Right renal cortex interstitium (tissue), 3 donors: Measurements from ENCODE around the gene INTS2. TPM values are rescaled to one million over a fixed set of nuclear protein-coding genes. Genes with fewer than 3 reads are reported as not detected.
A peak's percentile ranks its signal among the peaks of the same experiment; 100 is the strongest.
"Not testable (repeated sequence)": the region's sequence is repeated elsewhere in the genome, so short reads cannot be mapped to it uniquely, and the experiment has no call there.

Experiments
- DNase-seq, 3 donors: peaks; one replicate each; pipeline ENCODE4 v3.0.0-alpha.2; 2013; ENCODE audit warnings: low read depth in 3 of 3, low spot score in 2 of 3
- polyA plus RNA-seq, 3 donors: library from polyadenylated mRNA; unstranded; fragments of 120-200 nt; gene quantifications; one replicate each; pipeline ENCODE4 v1.2.1, GENCODE V29; 2013; ENCODE audit not compliant: insufficient read length in 3 of 3

Gene INTS2
- polyA plus RNA-seq, 3 donors, result 11.7 to 13.6 (median 12.3) TPM

DNA sequence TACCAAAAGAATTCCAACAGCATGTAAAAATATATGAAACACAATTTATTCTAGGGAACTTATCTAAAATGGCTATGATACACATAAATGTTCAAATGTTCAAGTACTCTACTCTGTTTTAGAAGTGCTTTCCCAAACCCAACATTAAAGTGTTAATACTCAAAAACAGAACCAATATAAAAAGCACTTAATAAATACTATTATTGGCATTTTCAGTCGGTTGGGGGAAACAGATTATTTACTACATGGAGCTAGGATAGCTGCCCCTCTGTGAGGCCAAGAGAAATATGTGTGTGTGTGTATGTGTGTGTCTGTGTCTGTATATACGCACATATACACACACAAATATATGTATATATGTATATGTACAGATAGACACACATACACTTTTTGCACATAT, 32.4 kb downstream of the INTS2 start:
- DNase-seq, result no peak

DNA sequence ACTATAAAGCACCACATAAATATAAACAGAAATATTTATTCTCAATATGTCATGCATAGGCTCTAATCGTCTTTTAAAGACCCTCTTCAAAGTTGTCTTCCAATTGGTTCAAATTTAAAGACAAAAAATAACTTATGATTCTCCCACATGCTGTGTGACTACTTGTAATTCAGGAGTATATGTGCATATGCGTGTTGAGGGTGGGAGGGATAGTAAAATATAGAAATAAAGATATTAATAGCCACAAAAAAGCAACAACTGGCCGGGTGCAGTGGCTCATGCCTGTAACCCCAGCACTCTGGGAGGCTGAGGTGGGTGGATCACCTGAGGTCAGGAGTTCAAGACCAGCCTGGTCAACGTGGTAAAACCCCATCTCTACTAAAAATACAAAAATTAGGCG, 33.5 kb downstream of the INTS2 start:
- not testable (repeated sequence) for DNase-seq

GRCh38 chr17:61887733-61888132, 40.0 kb downstream of the INTS2 start:
- not testable (repeated sequence) for DNase-seq

- DNase-seq, result not testable (repeated sequence)
Measured at GRCh38 chr17:61885865-61886264, 41.9 kb downstream of the INTS2 start.

- no peak for DNase-seq
Measured at GRCh38 chr17:61884864-61885263, 42.9 kb downstream of the INTS2 start.

- no peak for DNase-seq
Measured at GRCh38 chr17:61880589-61881102, 47.1 kb downstream of the INTS2 start.

- no peak for DNase-seq
Measured at GRCh38 chr17:61878984-61879612, 48.7 kb downstream of the INTS2 start.

GRCh38 chr17:61878520-61878919, 49.3 kb downstream of the INTS2 start:
- DNase-seq, result no peak

DNA sequence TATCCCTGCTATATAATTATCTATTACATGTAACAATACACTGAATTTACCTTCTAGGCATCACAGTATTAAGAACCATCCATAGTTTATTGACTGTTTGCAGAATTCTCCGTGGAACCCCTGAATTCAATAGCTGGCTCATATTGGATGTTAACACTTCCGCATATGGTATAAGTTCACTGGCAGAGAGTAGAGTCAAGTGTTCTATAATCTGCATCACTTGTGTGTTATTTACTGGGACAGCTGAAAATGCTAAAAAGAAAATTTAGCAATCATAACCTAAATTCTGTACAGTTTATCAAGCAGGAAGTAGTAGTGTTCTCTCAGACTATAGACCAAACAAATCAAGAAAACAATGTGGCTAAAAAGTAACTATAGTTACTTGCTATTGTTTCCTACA, 49.9 kb downstream of the INTS2 start:
- DNase-seq, result no peak

DNA sequence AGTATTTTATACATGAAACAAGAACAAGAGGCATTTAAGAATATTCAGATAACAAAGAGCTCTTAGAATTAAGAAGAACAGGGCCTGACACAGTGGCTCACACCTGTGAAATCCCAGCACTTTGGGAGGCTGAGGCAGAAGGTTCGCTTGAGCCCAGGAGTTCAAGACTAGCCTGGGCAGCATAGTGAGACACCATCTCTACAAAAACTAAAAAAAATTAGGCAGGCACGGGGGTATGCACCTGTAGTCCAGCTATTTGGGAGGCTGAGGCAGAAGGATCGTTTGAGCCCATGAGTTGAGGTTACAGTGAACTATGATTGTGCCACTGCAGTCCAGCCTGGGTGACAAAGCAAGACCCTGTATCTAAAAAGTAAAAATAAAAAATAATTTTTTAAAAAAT, 52.0 kb downstream of the INTS2 start:
- no peak for DNase-seq

- no peak for DNase-seq
Measured at GRCh38 chr17:61875285-61875684, 52.5 kb downstream of the INTS2 start.

DNA sequence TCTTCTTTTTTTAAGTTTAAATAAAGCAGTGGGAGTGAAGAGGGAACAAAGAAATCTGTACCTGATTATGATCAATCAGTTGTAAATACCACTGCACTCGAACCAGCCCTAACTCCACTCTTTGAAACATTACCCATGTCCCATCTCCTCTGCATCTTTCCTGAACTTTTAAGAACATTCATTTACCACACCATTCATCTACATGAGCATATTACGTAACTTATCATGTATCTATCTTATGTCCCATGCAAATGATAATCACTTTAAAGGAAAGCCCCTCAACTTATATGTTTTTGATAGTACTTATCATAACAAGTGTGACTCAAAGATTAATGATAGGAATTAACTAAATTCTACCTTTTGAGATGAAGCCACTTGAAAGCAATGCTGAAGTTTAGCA, 53.7 kb downstream of the INTS2 start:
- no peak for DNase-seq

- no peak for DNase-seq
Measured at GRCh38 chr17:61872099-61872498, 55.7 kb downstream of the INTS2 start.

DNA sequence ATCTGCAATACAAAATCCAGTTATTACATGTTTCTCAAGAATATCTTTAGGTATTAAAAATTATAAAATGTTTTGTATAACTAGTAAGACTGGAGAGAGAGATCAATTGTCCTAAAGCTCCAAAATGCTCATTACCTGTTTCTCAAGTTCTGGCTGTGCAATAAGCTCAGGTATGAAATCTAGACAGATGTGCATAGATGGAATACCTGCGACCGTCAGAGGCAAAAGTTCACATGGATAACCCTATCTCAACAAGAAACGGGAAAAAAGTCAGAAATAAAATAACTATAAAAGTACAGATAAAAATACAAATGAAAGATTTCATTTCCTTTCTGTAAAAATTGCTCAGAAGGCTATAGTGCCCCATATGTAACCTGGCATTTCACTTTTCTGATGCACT, 58.6 kb downstream of the INTS2 start:
- DNase-seq, result no peak

- no peak for DNase-seq
Measured at GRCh38 chr17:61868074-61868473, 59.7 kb downstream of the INTS2 start.

- DNase-seq, result no peak
Measured at GRCh38 chr17:61867033-61867432, 60.7 kb downstream of the INTS2 start.

DNA sequence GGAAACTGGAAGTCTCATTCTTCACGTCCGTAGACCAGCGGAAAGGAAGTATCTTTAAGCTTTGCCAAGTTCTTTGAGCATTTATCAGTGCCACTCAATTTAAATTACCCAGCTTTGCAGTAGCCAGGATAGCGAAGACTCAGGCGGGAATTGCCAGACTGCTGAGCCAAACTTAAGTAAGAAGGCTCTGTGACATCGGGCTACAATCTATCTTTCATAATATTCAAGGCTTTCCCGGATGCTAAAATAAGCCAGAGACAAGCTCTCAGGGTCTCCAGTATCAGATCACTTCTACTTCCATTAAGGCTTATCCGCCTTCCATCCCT, 64.0 kb downstream of the INTS2 start:
- DNase-seq, result no peak

GRCh38 chr17:61862975-61863800, 64.6 kb downstream of the INTS2 start, which contains the start of gene BRIP1:
TSS of gene BRIP1 (minus strand) at chr17:61863528. CDS start at chr17:61861539, 1,989 bp downstream.
- peak; percentile 83 to 91 (median 87) for DNase-seq

DNA sequence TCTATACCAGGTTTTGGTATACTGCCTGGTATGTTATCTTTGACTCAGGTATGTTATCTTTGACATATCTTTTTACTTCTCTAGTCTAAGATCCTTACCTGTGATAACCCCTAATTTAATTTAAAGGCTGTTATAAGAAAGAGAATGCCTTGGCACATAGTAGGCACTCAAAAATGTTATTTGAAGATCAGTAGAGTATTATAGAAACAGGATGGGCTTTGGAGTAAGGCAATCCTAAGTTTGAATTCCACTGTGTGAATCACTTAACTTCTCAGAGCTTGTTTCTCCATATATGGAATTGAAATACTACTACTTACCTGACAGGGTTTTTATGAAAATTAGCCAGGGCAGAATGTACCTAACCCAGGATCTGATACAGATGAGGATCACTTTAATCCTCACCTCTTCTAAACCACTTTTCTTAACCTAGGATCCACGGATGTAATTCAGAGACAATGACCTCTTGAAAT, 65.6 kb downstream of the INTS2 start:
- DNase-seq, result no peak

- DNase-seq, result not testable (repeated sequence)
Measured at GRCh38 chr17:61860397-61860796, 67.4 kb downstream of the INTS2 start.

DNA sequence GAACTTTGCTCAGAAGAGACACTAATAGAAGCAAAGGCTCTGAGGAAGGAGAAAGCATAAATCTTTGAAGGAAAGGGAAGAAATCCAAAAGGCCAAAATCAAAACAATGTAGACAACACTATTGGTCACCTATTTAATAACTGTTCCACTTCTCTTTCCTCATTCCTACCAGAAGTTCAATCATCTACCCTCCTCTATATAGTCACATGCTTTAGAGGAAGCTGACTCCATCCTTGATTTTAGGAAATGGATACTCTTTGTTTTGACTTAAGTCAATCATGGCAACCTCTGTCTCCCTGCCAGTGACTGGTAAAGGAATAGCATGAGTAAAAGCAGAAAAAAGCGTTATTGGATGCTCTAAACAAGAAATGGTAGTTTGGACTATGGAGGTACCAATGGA, 71.7 kb downstream of the INTS2 start:
- DNase-seq, result no peak

GRCh38 chr17:61852857-61853256, 74.9 kb downstream of the INTS2 start:
- no peak for DNase-seq
